ENCODE data around the gene MSH5.
A peak's percentile ranks its signal among the peaks of the same experiment; 100 is the strongest.

The MSH5 gene

DNA sequence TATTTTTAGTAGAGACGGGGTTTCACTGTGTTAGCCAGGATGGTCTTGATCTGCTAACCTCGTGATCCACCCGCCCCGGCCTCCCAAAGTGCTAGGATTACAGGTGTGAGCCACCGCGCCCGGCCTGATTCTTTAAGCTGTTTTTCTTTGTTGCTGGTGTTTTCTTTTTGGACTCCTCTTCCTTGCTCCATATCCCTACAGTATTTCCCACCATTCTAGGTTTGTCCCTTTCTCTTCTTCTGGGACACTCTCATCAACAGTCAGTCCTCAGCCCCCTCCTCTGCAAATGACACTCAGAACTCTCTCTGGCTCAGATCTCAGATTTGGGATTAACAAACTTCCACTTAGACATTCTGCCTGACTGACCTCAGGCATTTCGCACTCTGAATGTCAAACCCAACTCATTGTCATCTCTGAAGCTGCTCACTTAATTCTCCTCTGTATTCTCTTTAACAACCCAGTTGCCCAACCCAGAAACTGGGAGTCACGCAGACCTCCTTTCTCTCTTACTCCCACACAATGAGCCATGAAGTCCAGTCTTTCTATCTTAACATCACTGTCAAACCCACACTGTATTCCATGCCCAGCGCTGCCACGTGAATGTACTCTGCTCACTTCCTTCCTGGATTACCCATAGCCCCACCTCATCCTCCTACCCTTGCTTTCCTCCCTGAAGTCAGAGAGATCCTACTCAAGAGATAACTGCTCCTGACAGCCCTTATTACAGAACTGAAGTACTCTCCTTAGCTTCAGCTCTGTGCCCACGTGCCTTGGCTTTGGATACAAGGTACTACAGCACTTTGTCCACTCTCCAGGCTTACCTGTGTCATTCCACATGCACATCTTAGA lies 14.1 kb upstream of the MSH5 start:
- DNase-seq (ENCODE audit: insufficient read length, low spot score) (no peak), FAIRE-seq (no peak)

DNA sequence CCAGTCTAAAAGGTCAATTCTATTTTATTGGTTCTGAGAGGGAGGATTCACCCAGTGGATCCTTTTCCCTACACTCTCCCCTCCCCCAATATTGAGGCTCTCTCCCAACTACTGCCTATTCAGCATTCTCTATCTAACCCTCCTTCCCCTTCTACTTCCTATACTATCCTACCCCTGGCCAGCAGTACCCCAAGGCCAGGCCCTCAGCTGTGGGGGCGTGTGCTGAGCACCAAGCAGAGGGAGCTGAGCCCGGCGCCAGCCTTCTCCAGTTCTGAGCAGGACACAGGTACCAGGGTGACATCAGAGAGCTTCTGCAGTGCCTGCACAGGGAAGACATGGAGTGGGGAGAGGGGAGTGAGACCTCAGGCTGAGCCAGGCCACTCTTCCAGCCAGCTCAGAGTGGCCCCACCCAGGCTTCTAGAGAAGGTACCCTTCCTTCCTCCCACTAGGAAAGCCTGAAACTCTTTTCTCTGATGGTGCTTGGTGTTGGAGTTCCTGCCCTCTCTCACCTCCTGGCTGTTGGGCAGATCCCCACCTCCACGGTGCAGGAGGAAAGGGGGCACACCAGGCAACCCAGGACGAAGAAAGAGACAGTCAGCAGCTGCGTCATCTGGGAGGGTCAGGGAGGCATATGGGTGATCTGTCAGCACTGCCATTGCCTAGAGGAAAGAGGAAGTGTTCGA lies 12.6 kb upstream of the MSH5 start:
- no peak for TF ChIP-seq CTCF (IDR thresholded peaks at IDR 0.05; ENCODE audit: insufficient read depth, missing control alignments)
- FAIRE-seq = no peak
- no peak for DNase-seq (ENCODE audit: insufficient read length, low spot score)

More for the DNA sequence above, 14.1 kb upstream of the MSH5 start:
- no peak for TF ChIP-seq CTCF (IDR thresholded peaks at IDR 0.05; ENCODE audit: insufficient read depth, missing control alignments)

GRCh38 chr6:31727717-31728671 lies 11.8 kb upstream of the MSH5 start:
- FAIRE-seq (no peak), DNase-seq (ENCODE audit: insufficient read length, low spot score) (no peak)
- no peak for TF ChIP-seq CTCF (IDR thresholded peaks at IDR 0.05; ENCODE audit: insufficient read depth, missing control alignments)

- DNase-seq (ENCODE audit: insufficient read length, low spot score) (no peak), FAIRE-seq (no peak)
Measured at GRCh38 chr6:31728767-31729514, 10.9 kb upstream of the MSH5 start, which contains the start of gene DDAH2. Gene DDAH2, minus strand, starts transcription at chr6:31729299. Its CDS starts 138 bp downstream, at chr6:31729161.

DNA sequence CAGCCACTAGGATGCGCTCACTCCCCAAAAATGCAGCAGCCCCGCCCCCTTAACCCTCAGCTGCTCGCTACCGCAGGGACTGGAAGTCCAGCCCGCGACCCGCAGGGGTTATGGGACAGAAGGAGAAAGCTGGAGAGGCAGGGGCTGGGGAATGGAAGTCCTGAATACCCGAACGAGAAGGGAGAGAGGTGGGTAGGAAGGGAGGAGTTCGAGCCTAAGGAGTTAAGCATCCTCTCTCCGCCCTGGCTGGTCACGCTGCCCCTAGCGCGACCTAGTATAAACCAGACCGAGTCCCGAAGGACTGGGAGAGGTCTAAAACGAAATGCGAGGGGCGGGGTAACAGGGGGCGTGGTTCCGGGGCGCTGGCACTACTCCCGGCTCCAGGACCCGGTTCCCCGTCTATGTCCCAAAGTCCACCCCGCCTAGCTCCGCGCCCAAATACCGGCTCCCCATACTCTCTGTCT lies 10.3 kb upstream of the MSH5 start:
- peak; percentile 75 for TF ChIP-seq CTCF (IDR thresholded peaks at IDR 0.05; ENCODE audit: insufficient read depth, missing control alignments)
- DNase-seq (ENCODE audit: insufficient read length, low spot score) (peak; percentile 79), FAIRE-seq (no peak)

More at GRCh38 chr6:31728767-31729514, 10.9 kb upstream of the MSH5 start, which contains the start of gene DDAH2:
- no peak for TF ChIP-seq CTCF (IDR thresholded peaks at IDR 0.05; ENCODE audit: insufficient read depth, missing control alignments)

DNA sequence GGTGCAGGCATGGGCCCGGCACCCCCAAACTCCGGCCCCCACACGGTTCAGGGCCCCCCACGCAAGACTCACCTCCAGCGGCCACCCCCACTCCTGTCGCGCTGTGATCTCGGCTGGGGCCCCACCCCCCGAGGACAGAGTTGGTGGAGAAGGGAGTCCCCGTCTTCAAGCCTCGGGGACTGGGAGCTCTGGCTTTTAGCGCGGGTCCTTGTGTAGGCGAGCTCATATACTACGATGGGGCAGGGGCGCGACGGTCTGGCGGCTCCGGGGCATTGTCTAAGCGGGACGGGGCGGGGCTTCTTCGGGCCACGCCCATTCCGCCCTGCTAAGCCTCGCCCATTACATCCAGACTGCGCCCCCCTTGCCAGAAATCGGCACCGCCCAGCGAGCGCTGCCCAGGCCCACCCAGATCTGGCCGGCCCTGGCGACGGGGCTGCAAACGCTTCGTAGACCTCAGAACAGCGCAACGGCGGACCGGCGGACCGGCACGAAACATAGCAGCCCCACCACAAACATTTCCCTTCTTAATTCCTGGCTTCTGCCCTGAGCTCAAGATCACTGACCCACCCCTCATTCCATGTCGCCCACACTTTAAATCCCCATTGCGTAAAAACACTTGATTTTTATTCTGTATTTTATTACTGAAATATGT lies 9.7 kb upstream of the MSH5 start:
- no peak for TF ChIP-seq CTCF (IDR thresholded peaks at IDR 0.05; ENCODE audit: insufficient read depth, missing control alignments)
- DNase-seq (ENCODE audit: insufficient read length, low spot score) (no peak), FAIRE-seq (no peak)
